Esophagus mucosa (tissue), 1 donor: ENCODE results near the gene IP6K2. TPM values are rescaled to one million over a fixed set of nuclear protein-coding genes. Genes with fewer than 3 reads are reported as not detected.
"Not testable (repeated sequence)": the region's sequence is repeated elsewhere in the genome, so short reads cannot be mapped to it uniquely, and the experiment has no call there.

Experiments used
- ATAC-seq: fragments of 200-7000 bp; cut with Tn5 transposase; one replicate; pipeline ENCODE4 v1.9.1; 2020
- total RNA-seq: library from RNA; stranded (reverse); gene quantifications from one replicate; pipeline ENCODE4 v1.2.4, GENCODE V29; 2023
- donor health status: DM: yes; HTN: yes; CAD: no.

IP6K2 gene
- total RNA-seq, 1 donor from 2014 or later, result 53.1 TPM

- not testable (repeated sequence) for ATAC-seq
Measured at GRCh38 chr3:48725185-48725855, 8.3 kb upstream of the IP6K2 start.

GRCh38 chr3:48723725-48724124 lies 6.7 kb upstream of the IP6K2 start:
- no peak for ATAC-seq

GRCh38 chr3:48723293-48723692 lies 6.3 kb upstream of the IP6K2 start:
- ATAC-seq, result not testable (repeated sequence)

- no peak for ATAC-seq
Measured at GRCh38 chr3:48716508-48716981, 476 bp downstream of the IP6K2 start.

- no peak for ATAC-seq
Measured at GRCh38 chr3:48715174-48715800, 1.7 kb downstream of the IP6K2 start.

- ATAC-seq, result no peak
Measured at GRCh38 chr3:48711727-48712126, 5.3 kb downstream of the IP6K2 start.

- peak; percentile 94 for ATAC-seq
Measured at GRCh38 chr3:48709051-48709461, 8.0 kb downstream of the IP6K2 start.

GRCh38 chr3:48708481-48708889 lies 8.5 kb downstream of the IP6K2 start:
- peak; percentile 66 for ATAC-seq

GRCh38 chr3:48707157-48707556 lies 9.9 kb downstream of the IP6K2 start:
- ATAC-seq, result no peak

GRCh38 chr3:48702320-48702920 lies 14.6 kb downstream of the IP6K2 start:
- no peak for ATAC-seq

GRCh38 chr3:48700731-48701405 lies 16.2 kb downstream of the IP6K2 start:
- ATAC-seq, result no peak

GRCh38 chr3:48698891-48699290 lies 18.1 kb downstream of the IP6K2 start:
- no peak for ATAC-seq

GRCh38 chr3:48697952-48698351 lies 19.1 kb downstream of the IP6K2 start:
- peak; percentile 14 for ATAC-seq

GRCh38 chr3:48696601-48697000 lies 20.4 kb downstream of the IP6K2 start:
- no peak for ATAC-seq

GRCh38 chr3:48696156-48696555 lies 20.9 kb downstream of the IP6K2 start:
- no peak for ATAC-seq

GRCh38 chr3:48695393-48695753 lies 21.6 kb downstream of the IP6K2 start:
- peak; percentile 26 for ATAC-seq

GRCh38 chr3:48694610-48695392 lies 22.2 kb downstream of the IP6K2 start:
- ATAC-seq, result peak; percentile 85

GRCh38 chr3:48693826-48694225 lies 23.2 kb downstream of the IP6K2 start:
- no peak for ATAC-seq

GRCh38 chr3:48692551-48692950 lies 24.5 kb downstream of the IP6K2 start:
- ATAC-seq, result no peak

GRCh38 chr3:48690846-48691458 lies 26.1 kb downstream of the IP6K2 start:
- ATAC-seq, result no peak

GRCh38 chr3:48689384-48689783 lies 27.6 kb downstream of the IP6K2 start:
- ATAC-seq, result no peak

- no peak for ATAC-seq
Measured at GRCh38 chr3:48688737-48689075, 28.3 kb downstream of the IP6K2 start.
